Astrocyte of the spinal cord (primary cell): ENCODE data around the gene SLC66A2.

ENCODE experiments used
- DNase-seq: peaks from one replicate; pipeline ENCODE4 v3.0.0; 2011; ENCODE audit warnings: low read depth, low spot score
- H3K4me3 ChIP-seq: 2 replicates; pipeline ENCODE4 v1.5.1; 2011; ENCODE audit warnings: low read depth, mild to moderate bottlenecking, low read length, moderate library complexity
- in situ Hi-C: cut with HindIII; loops from 2 replicates; pipeline ENCODE4 v1.10.0; 2017; ENCODE audit warnings: low sequenced_read_pairs
- TF ChIP-seq, protein P1 (sequence below): IDR thresholded peaks from 2 replicates; pipeline ENCODE4 v1.5.1; 2012; ENCODE audit warnings: low read depth, mild to moderate bottlenecking, low read length, inconsistent platforms

Gene SLC66A2

DNA sequence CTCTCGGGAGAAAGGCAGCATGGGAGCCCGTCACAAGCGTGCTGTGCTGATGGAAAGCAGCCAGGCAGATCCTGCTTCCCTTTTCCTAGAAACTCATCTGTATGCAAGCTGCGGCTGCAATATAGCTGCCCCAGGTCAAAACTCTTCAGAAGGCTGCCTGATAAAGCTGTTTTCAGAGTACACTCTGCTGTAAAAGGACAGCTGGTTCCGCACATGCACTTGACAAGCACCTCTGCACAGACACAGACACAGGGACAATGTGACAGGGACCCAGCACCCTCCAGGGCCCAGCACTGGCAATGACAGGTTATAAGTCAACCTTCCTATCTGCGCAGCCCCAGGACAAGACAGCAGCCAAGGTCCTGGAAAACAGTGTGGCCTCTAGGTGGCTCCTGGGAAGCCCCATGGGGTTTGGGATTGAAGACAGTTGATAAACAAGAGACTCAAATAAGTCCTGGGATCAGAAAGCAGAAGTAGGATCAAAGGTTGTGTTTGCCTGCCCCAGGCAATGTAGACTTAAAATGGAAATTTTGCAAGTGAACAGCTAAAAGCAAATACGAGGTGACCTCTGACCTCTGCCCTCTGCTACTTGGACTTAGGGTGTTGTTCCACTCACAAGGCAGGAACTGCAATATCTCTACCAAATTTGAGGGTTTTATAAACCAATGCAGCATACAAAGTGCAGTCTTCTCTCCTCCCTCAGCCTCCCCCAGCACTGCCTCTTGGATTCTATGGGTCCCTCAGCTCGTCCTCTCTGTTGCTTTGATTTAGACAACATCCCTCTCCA, 16.9 kb downstream of the SLC66A2 start:
- no peak overlapping the region for H3K4me3 ChIP-seq
- no peak for DNase-seq
- TF ChIP-seq, protein P1, sequence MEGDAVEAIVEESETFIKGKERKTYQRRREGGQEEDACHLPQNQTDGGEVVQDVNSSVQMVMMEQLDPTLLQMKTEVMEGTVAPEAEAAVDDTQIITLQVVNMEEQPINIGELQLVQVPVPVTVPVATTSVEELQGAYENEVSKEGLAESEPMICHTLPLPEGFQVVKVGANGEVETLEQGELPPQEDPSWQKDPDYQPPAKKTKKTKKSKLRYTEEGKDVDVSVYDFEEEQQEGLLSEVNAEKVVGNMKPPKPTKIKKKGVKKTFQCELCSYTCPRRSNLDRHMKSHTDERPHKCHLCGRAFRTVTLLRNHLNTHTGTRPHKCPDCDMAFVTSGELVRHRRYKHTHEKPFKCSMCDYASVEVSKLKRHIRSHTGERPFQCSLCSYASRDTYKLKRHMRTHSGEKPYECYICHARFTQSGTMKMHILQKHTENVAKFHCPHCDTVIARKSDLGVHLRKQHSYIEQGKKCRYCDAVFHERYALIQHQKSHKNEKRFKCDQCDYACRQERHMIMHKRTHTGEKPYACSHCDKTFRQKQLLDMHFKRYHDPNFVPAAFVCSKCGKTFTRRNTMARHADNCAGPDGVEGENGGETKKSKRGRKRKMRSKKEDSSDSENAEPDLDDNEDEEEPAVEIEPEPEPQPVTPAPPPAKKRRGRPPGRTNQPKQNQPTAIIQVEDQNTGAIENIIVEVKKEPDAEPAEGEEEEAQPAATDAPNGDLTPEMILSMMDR, result no peak
- in situ Hi-C loops, result no loop called here

DNA sequence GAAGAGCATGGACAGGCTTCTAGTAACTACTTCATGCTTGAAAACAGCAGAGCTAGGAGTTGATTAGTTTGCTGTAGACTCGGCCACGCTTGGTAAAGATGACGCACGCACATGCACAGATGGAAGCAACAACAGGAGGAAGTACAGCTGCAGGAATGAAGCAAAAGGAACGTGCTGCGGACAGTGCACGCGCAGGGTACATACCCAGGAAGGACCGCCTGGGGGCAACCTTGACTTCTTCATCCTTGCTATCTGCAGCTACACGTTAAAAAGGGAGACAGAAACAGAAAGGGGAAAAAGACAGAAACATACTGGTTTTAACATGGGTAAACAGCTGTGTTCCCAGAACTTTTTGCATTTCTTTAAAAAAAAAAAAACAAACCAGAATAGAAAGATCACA, 17.7 kb downstream of the SLC66A2 start:
- H3K4me3 ChIP-seq, result no peak overlapping the region
- TF ChIP-seq, protein P1, result peak; percentile 33
- DNase-seq, result peak; percentile 46
- in situ Hi-C loops, result no loop called here

DNA sequence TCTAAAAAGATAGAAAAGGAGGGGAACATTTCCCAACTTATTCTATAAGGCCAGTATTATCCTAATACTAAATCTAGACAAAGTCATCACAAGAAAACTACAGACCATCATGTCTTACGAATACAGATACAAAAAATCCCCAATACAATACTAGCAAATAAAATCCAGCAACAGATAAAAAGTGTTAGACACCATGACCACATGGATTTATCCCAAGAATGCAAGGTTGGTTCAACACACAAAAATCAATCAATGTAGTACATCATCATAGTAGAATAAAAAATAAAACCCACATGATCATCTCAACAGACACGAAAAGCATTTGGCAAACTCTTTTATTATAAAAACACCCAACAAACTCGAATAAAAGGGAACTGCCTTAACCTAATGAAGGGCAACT, 18.5 kb downstream of the SLC66A2 start:
- no peak for DNase-seq
- TF ChIP-seq, protein P1, result no peak
- in situ Hi-C loops, result no loop called here
- H3K4me3 ChIP-seq, result no peak overlapping the region

DNA sequence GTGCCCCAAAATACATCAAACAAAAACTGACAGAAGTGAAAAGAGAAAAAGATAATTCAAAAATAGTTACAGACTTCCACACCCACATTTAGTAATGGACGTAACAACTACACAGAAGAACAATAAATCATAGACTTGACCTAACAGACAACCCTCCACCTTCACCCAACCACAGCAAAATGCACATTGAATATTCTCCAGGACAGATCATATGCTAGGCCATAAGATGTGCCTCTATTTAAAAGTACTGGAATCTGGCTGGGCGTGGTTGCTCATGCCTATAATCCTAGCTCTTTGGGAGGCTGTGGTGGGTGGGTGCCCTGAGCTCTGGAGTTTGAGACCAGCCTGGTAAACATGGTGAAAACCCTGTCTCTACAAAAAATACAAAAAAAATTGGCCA, 20.0 kb downstream of the SLC66A2 start:
- in situ Hi-C loops, result no loop called here
- DNase-seq, result no peak
- TF ChIP-seq, protein P1, result no peak
- no peak overlapping the region for H3K4me3 ChIP-seq

DNA sequence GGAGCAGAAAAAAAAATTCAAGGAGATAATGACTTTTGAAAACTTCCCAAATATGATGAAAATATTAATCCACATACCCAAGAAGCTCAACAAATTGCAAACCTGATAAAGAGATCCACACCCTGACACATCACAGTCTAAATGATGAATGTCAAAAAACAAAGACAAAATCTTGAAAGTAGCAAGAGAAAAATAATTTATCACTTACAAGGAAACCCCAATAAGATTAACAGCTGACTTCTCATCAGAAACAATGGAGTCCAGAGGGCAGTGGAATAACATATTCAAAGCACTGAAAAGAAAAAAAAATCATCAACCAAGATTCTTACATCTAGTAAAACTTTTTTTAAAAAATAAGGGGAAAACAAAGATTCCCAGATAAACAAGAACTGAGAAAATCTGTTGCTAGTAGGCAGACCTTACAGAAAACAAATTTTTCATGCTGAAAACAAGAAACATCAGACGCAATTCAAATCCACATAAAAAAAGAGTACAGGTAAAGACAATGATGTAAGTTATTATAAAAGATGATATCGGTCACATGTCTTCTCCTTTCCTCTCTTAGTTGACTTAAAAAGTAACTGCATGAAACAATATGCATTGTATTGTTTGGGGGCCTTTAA, 21.3 kb downstream of the SLC66A2 start:
- H3K4me3 ChIP-seq, result no peak overlapping the region

DNA sequence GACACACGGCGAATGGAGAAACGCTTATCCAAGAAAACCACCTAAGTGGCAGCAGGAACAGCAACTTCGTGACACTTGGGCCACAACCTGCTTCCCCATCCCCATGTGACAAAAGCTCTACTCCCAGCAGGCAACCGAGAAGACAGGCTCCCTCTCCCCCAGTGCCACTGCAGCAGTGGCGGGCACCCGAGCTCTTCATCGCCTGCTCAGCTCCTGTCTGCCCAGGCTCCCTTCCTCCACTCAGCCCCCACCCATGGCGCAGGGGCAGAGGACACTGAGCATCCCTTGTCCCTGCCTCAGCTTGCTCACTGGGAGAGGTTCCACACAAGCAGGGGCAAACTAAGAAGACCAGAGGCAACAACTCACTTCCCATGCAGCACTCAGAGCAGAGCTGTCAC, 22.9 kb downstream of the SLC66A2 start:
- no peak overlapping the region for H3K4me3 ChIP-seq
- TF ChIP-seq, protein P1, result no peak
- no peak for DNase-seq
- in situ Hi-C loops, result no loop called here

More for the DNA sequence above, 21.3 kb downstream of the SLC66A2 start:
- DNase-seq, result peak; percentile 23
- in situ Hi-C loops, result no loop called here
- TF ChIP-seq, protein P1, result no peak
